WTC11 (cell line): ENCODE results near the gene CAPSL. TPM values are rescaled to one million over a fixed set of nuclear protein-coding genes. Genes with fewer than 3 reads are reported as not detected.

ENCODE experiments used
- ATAC-seq: fragments of 200-7000 bp; cut with Tn5 transposase; 2 replicates; pipeline ENCODE4 v1.10.0; 2021; ENCODE audit warnings: mild to moderate bottlenecking, moderate library complexity
- CTCF ChIA-PET: fragments of 300-600 bp; sonication (Branson Sonifier 250); formaldehyde crosslinking; loops from one replicate; lab custom pipeline; 2021; ENCODE audit warnings: antibody characterized with exemption; lab: Charles Lee
- POLR2A ChIA-PET: fragments of 350-600 bp; sonication (Branson Sonifier 250); formaldehyde crosslinking; loops from one replicate; lab custom pipeline; 2021; ENCODE audit warnings: antibody characterized with exemption; lab: Charles Lee
- DNase-seq: peaks from one replicate; pipeline ENCODE4 v3.0.0; 2021; ENCODE audit warnings: low spot score
- H3K27ac Mint-ChIP-seq: 2 replicates; pipeline ENCODE4 v1.8.0; 2021; ENCODE audit warnings: mixed read lengths
- H3K27me3 Mint-ChIP-seq: 2 replicates; pipeline ENCODE4 v1.8.0; 2021; ENCODE audit warnings: low read depth, mild to moderate bottlenecking, moderate library complexity, mixed read lengths
- H3K36me3 Mint-ChIP-seq: 2 replicates; pipeline ENCODE4 v1.8.0; 2021; ENCODE audit warnings: mixed read lengths
- H3K4me1 Mint-ChIP-seq: 2 replicates; pipeline ENCODE4 v1.8.0; 2022; ENCODE audit warnings: mixed read lengths
- H3K4me3 Mint-ChIP-seq: 2 replicates; pipeline ENCODE4 v1.8.0; 2021; ENCODE audit warnings: mild to moderate bottlenecking, moderate library complexity, mixed read lengths
- H3K9me3 Mint-ChIP-seq: 2 replicates; pipeline ENCODE4 v1.8.0; 2021; ENCODE audit warnings: mixed read lengths
- AR ChIP-seq: fragments of 250-450 bp; sonication (Bioruptor Pico); IDR thresholded peaks from 2 replicates; pipeline ENCODE4 v1.9.0; 2021; ENCODE audit warnings: mild to moderate bottlenecking
- ATF3 ChIP-seq: sonication (generic); formaldehyde crosslinking; conservative IDR thresholded peaks from 2 replicates; pipeline ENCODE4 v1.8.1; 2022; ENCODE audit warnings: mild to moderate bottlenecking, missing genetic modification reagents
- FOXP1 ChIP-seq: sonication (generic); formaldehyde crosslinking; IDR thresholded peaks from 2 replicates; pipeline ENCODE4 v1.8.0; 2022; ENCODE audit warnings: missing genetic modification reagents, mild to moderate bottlenecking, moderate library complexity, borderline replicate concordance
- GRHL2 ChIP-seq: fragments of 250-450 bp; sonication (Bioruptor Pico); IDR thresholded peaks from 2 replicates; pipeline ENCODE4 v1.8.0; 2022; ENCODE audit warnings: mild to moderate bottlenecking, moderate library complexity; ENCODE audit not compliant: insufficient replicate concordance, severe bottlenecking
- KAT7 ChIP-seq: sonication (generic); formaldehyde crosslinking; IDR thresholded peaks from 2 replicates; pipeline ENCODE4 v1.8.1; 2023; ENCODE audit warnings: missing genetic modification reagents, mild to moderate bottlenecking, borderline replicate concordance
- MAX ChIP-seq: sonication (generic); formaldehyde crosslinking; IDR thresholded peaks from 2 replicates; pipeline ENCODE4 v1.8.0; 2022; ENCODE audit warnings: mild to moderate bottlenecking, missing genetic modification reagents
- NR1H2 ChIP-seq: sonication (generic); formaldehyde crosslinking; IDR thresholded peaks from 2 replicates; pipeline ENCODE4 v1.9.0; 2021; ENCODE audit warnings: mild to moderate bottlenecking, moderate library complexity, missing genetic modification reagents
- PRRX2 ChIP-seq: fragments of 250-450 bp; sonication (Bioruptor Pico); IDR thresholded peaks from 2 replicates; pipeline ENCODE4 v1.8.0; 2021; ENCODE audit warnings: mild to moderate bottlenecking
- USF2 ChIP-seq: sonication (generic); formaldehyde crosslinking; IDR thresholded peaks from 2 replicates; pipeline ENCODE4 v1.8.1; 2023; ENCODE audit warnings: mild to moderate bottlenecking, missing genetic modification reagents, moderate library complexity
- ZBTB21 ChIP-seq: sonication (generic); formaldehyde crosslinking; IDR thresholded peaks from 2 replicates; pipeline ENCODE4 v1.8.1; 2023; ENCODE audit warnings: mild to moderate bottlenecking, missing genetic modification reagents, borderline replicate concordance
- ZBTB43 ChIP-seq: sonication (generic); formaldehyde crosslinking; IDR thresholded peaks from 2 replicates; pipeline ENCODE4 v1.8.1; 2023; ENCODE audit warnings: mild to moderate bottlenecking, missing genetic modification reagents
- ZNF232 ChIP-seq: sonication (generic); formaldehyde crosslinking; IDR thresholded peaks from 2 replicates; pipeline ENCODE4 v1.8.0; 2022; ENCODE audit warnings: mild to moderate bottlenecking, missing genetic modification reagents
- ZNF263 ChIP-seq: sonication (generic); formaldehyde crosslinking; IDR thresholded peaks from 2 replicates; pipeline ENCODE4 v1.8.1; 2022; ENCODE audit warnings: low read depth, mild to moderate bottlenecking, moderate library complexity, missing genetic modification reagents
- ZNF281 ChIP-seq: sonication (generic); formaldehyde crosslinking; IDR thresholded peaks from 2 replicates; pipeline ENCODE4 v1.8.0; 2023; ENCODE audit warnings: mild to moderate bottlenecking, missing genetic modification reagents
- total RNA-seq: library from RNA; stranded (reverse); gene quantifications from 3 replicates; pipeline ENCODE4 v1.2.3, GENCODE V29; 2021
- TF ChIP-seq, protein P1 (sequence below): fragments of 200-600 bp; IDR thresholded peaks from 2 replicates; pipeline ENCODE4 v1.8.0; 2022; ENCODE audit warnings: antibody characterized with exemption
- TF ChIP-seq, protein P2 (sequence below): sonication (generic); formaldehyde crosslinking; conservative IDR thresholded peaks from 2 replicates; pipeline ENCODE4 v1.8.1; 2023; ENCODE audit warnings: mild to moderate bottlenecking, low read depth, missing genetic modification reagents, moderate library complexity

CAPSL gene
- total RNA-seq, 1 experiment from 2014 or later: not detected

- TF ChIP-seq AR (CRISPR knock-in tag) (no peak), GRHL2 (no peak), USF2 (CRISPR knock-in tag) (no peak), MAX (CRISPR knock-in tag) (no peak), ZNF263 (CRISPR knock-in tag) (no peak), ZBTB21 (CRISPR knock-in tag) (no peak), FOXP1 (CRISPR knock-in tag) (no peak), ZNF281 (CRISPR knock-in tag) (no peak)
These were observed 48.1 kb downstream of the CAPSL start (continued) for GRCh38 chr5:35890021-35891020.

DNA sequence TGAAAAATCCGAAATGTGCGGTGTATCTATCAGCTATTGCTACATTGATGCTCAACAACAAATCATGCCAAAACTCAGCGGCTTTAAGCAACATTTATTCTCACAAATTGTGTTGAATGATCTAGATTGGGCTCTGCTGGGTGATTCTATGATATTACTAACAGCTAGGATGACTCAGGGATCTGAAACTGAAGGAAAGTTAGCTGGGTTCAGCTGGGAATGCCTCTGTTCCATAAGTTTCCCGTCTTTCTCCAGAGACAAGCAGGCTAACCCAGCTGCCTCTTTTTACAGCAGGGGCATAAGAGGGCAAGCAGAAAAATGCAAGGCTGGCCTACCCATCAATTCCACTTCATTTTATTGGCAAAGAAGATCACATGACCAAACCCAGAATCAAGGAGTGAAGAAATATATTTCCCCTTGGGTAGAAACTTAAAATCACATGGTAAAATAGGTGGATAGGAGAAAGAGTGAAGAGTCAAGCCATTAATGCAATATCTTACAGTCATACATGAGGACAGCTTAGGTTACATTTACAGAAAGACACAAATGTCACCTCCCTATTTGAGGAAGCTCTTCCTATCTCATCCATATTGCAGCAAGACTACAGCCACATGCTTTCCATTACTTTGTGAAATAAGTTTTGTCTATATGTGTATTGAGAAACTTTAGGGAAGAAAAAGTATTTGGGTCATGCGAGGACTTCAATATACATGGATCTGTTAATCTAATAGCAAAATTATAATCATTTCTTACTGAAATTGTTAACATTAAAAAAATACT lies 50.9 kb downstream of the CAPSL start:
- no peaks in the 10 kb centered on the region for H3K4me1 Mint-ChIP-seq
- no peaks in the 10 kb centered on the region for H3K36me3 Mint-ChIP-seq
- peaks cover 8% of the 10 kb centered on the region for H3K9me3 Mint-ChIP-seq
- no peaks in the 10 kb centered on the region for H3K27me3 Mint-ChIP-seq
- ATAC-seq (no peak), DNase-seq (no peak)
- ChIA-PET CTCF (no interaction called here), POLR2A (no interaction called here)
- TF ChIP-seq, protein P1, sequence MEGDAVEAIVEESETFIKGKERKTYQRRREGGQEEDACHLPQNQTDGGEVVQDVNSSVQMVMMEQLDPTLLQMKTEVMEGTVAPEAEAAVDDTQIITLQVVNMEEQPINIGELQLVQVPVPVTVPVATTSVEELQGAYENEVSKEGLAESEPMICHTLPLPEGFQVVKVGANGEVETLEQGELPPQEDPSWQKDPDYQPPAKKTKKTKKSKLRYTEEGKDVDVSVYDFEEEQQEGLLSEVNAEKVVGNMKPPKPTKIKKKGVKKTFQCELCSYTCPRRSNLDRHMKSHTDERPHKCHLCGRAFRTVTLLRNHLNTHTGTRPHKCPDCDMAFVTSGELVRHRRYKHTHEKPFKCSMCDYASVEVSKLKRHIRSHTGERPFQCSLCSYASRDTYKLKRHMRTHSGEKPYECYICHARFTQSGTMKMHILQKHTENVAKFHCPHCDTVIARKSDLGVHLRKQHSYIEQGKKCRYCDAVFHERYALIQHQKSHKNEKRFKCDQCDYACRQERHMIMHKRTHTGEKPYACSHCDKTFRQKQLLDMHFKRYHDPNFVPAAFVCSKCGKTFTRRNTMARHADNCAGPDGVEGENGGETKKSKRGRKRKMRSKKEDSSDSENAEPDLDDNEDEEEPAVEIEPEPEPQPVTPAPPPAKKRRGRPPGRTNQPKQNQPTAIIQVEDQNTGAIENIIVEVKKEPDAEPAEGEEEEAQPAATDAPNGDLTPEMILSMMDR: no peak
- no peak for TF ChIP-seq ATF3
- TF ChIP-seq NR1H2 (CRISPR knock-in tag): no peak
- no peak for TF ChIP-seq ZBTB43 (CRISPR knock-in tag)
- no peak for TF ChIP-seq KAT7 (CRISPR knock-in tag)
- TF ChIP-seq, protein P2, sequence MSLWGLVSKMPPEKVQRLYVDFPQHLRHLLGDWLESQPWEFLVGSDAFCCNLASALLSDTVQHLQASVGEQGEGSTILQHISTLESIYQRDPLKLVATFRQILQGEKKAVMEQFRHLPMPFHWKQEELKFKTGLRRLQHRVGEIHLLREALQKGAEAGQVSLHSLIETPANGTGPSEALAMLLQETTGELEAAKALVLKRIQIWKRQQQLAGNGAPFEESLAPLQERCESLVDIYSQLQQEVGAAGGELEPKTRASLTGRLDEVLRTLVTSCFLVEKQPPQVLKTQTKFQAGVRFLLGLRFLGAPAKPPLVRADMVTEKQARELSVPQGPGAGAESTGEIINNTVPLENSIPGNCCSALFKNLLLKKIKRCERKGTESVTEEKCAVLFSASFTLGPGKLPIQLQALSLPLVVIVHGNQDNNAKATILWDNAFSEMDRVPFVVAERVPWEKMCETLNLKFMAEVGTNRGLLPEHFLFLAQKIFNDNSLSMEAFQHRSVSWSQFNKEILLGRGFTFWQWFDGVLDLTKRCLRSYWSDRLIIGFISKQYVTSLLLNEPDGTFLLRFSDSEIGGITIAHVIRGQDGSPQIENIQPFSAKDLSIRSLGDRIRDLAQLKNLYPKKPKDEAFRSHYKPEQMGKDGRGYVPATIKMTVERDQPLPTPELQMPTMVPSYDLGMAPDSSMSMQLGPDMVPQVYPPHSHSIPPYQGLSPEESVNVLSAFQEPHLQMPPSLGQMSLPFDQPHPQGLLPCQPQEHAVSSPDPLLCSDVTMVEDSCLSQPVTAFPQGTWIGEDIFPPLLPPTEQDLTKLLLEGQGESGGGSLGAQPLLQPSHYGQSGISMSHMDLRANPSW (CRISPR knock-in tag): no peak
- no peak for TF ChIP-seq PRRX2
- no peak for TF ChIP-seq ZNF232 (CRISPR knock-in tag)
- no peak overlapping the region for H3K4me3 Mint-ChIP-seq
- H3K27ac Mint-ChIP-seq: no peak overlapping the region
